T-helper 2 cell treated with Interferon-gamma antibody and Interleukin-4, amounts not matched to agents 5 μg/mL and 100 μg/mL, for 36 hours (primary cell): ENCODE data around the gene KRT79.

Experiments
- DNase-seq: peaks from one replicate; pipeline ENCODE4 v3.0.0; 2021; ENCODE audit warnings: low spot score
- H3K27ac Mint-ChIP-seq: one replicate; pipeline ENCODE4 v1.8.0; 2021; ENCODE audit warnings: mild to moderate bottlenecking, mixed read lengths
- H3K27me3 Mint-ChIP-seq: one replicate; pipeline ENCODE4 v1.8.0; 2021; ENCODE audit warnings: low read depth, mixed read lengths
- H3K36me3 Mint-ChIP-seq: one replicate; pipeline ENCODE4 v1.8.0; 2021; ENCODE audit warnings: low read depth, mixed read lengths
- H3K4me1 Mint-ChIP-seq: one replicate; pipeline ENCODE4 v1.8.0; 2021; ENCODE audit warnings: low read depth, mixed read lengths
- H3K4me3 Mint-ChIP-seq: one replicate; pipeline ENCODE4 v1.8.0; 2022; ENCODE audit warnings: mild to moderate bottlenecking, moderate library complexity, mixed read lengths
- H3K9me3 Mint-ChIP-seq: one replicate; pipeline ENCODE4 v1.8.0; 2021; ENCODE audit warnings: mixed read lengths

The KRT79 gene

GRCh38 chr12:52794479-52795331 is 39.4 kb downstream of the KRT79 start:
- Mint-ChIP-seq H3K9me3 (no peaks in the 10 kb centered on the region), H3K4me3 (no peak overlapping the region), H3K4me1 (peaks cover 18% of the 10 kb centered on the region), H3K36me3 (no peaks in the 10 kb centered on the region), H3K27ac (no peak overlapping the region), H3K27me3 (peaks cover 19% of the 10 kb centered on the region)
- DNase-seq, result no peak

GRCh38 chr12:52792185-52793029 is 41.7 kb downstream of the KRT79 start:
- H3K27me3 Mint-ChIP-seq, result peaks cover 29% of the 10 kb centered on the region
- DNase-seq, result no peak
- H3K4me1 Mint-ChIP-seq, result peaks cover 18% of the 10 kb centered on the region
- H3K27ac Mint-ChIP-seq, result no peak overlapping the region
- no peak overlapping the region for H3K4me3 Mint-ChIP-seq
- no peaks in the 10 kb centered on the region for H3K9me3 Mint-ChIP-seq
- no peaks in the 10 kb centered on the region for H3K36me3 Mint-ChIP-seq

- H3K27me3 Mint-ChIP-seq, result peaks cover 31% of the 10 kb centered on the region
Observed at GRCh38 chr12:52791271-52792184, 42.6 kb downstream of the KRT79 start.

GRCh38 chr12:52790427-52791270 is 43.5 kb downstream of the KRT79 start:
- Mint-ChIP-seq H3K9me3 (no peaks in the 10 kb centered on the region), H3K36me3 (no peaks in the 10 kb centered on the region), H3K4me1 (peaks cover 18% of the 10 kb centered on the region), H3K4me3 (no peak overlapping the region), H3K27me3 (peaks cover 32% of the 10 kb centered on the region), H3K27ac (no peak overlapping the region)
- no peak for DNase-seq

More at GRCh38 chr12:52791271-52792184, 42.6 kb downstream of the KRT79 start:
- H3K4me1 Mint-ChIP-seq, result peaks cover 18% of the 10 kb centered on the region
- no peak for DNase-seq
- H3K4me3 Mint-ChIP-seq, result no peak overlapping the region
- H3K27ac Mint-ChIP-seq, result no peak overlapping the region
- H3K9me3 Mint-ChIP-seq, result no peaks in the 10 kb centered on the region
- H3K36me3 Mint-ChIP-seq, result no peaks in the 10 kb centered on the region

DNA sequence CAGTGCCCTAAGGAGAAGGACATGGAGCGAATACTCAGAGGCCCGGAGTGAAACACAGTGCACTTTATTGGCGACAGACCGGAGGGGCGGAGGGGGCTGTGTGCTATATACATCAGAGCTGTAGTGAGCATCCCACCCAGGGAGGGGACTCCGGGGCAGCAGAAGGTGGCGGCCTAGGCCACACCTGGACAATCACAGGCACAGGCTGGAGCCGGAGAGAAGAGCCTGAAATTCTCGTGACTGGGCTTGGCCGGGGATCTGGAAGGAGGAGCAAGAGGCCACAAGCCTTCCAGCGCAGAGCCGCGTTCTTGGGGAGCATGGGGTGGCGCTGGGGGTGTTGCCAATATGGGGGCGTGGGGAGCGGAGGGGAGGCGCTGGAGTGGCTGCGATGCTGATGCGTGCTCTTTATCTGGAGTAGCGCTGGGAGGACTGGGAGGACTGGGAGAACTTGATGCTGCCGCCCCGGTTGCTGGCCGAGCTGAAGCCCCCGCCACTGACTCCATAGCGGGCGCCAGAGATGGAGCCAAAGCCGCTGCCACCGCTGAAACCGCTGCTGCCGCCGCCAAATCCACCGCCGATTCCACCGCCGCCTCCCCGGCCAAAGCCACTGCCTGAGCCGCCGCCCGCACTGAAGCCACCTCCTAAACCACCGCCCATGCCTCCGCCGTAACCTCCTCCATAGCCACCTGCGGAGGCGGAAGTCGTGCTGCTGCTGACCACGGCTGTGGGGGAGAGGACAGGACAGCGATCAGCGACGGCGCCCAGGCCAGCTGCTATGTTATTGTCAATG is 44.3 kb downstream of the KRT79 start:
- Mint-ChIP-seq H3K4me1 (peaks cover 18% of the 10 kb centered on the region), H3K27me3 (peaks cover 37% of the 10 kb centered on the region), H3K36me3 (no peaks in the 10 kb centered on the region), H3K4me3 (no peak overlapping the region), H3K9me3 (no peaks in the 10 kb centered on the region), H3K27ac (no peak overlapping the region)
- DNase-seq, result no peak

DNA sequence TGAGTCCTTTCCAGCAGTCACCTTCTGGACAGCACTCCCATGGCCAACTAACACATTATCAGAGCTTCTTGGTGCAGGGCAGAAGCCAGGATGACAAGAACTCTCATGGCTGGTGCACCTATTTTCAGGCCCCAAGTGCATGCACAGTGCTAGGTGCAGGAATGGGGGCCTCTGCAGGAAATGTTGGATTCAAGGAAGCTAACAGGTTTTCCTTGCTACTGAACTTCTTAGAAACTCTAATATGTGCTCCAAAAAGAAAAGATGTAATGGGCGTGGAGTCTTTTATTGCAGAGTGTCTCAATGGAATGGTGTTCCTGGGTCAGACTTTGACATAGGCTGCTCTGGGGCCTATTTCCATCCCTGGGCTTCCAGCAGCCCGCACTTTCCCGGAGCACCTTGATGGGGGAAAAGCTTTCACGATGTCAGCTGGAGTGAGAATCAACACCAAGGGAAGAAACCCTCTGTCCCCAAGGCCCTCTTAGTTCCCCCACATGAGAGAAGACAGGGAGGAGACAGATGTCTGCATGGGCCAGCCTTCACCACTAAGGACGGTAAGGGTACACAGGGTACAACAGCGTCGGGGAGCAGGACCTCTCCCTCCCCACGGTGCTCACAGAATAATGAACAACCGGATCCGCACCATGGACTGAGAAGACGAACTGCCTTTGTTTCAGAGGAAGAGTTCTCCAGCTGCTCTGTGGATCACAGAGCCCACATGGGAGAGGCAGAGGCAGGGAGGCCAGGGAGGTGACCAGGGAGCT is 45.1 kb downstream of the KRT79 start:
- H3K36me3 Mint-ChIP-seq, result no peaks in the 10 kb centered on the region
- DNase-seq, result no peak
- no peak overlapping the region for H3K27ac Mint-ChIP-seq
- peaks cover 10% of the 10 kb centered on the region for H3K4me1 Mint-ChIP-seq
- no peaks in the 10 kb centered on the region for H3K9me3 Mint-ChIP-seq
- no peak overlapping the region for H3K4me3 Mint-ChIP-seq
- H3K27me3 Mint-ChIP-seq, result peaks cover 37% of the 10 kb centered on the region

DNA sequence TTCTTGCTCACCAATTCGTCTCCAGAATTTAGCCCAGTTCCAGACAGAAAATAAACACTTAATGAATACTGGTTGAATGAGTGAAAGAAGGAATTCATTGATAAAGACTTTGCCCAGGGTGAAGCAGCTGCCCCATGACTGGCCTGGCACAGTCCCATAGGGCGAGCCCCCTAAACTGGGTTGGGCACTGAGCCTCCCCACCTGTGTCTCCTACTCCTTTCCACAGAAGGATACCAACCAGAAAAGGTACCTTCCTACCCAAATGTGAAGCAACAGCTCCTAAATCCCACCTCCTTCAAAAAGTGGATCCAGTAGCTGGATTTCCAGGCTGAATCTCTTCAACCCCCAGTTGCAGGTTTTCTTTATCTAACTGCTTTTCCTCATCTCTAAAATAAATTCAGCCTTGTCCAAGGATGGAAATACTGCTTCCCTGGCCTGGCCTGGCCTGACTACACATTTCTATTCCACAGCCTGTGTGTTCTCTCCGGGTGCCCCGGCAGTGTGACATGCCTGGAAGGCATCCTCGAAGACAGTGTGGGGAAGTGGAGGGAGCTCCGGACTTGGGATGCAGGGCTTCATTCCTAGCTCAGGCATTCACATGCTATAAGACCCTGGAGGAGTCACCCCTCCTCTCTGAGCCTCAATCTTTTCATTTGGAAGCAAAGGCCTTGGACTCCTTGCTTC is 45.8 kb downstream of the KRT79 start:
- Mint-ChIP-seq H3K27me3 (peaks cover 37% of the 10 kb centered on the region), H3K9me3 (no peaks in the 10 kb centered on the region), H3K27ac (no peak overlapping the region), H3K36me3 (no peaks in the 10 kb centered on the region), H3K4me1 (peaks cover 7% of the 10 kb centered on the region), H3K4me3 (no peak overlapping the region)
- DNase-seq, result no peak

GRCh38 chr12:52787324-52788191 is 46.6 kb downstream of the KRT79 start:
- H3K9me3 Mint-ChIP-seq, result no peaks in the 10 kb centered on the region
- H3K27ac Mint-ChIP-seq, result no peak overlapping the region
- no peak overlapping the region for H3K4me3 Mint-ChIP-seq
- H3K4me1 Mint-ChIP-seq, result peaks cover 2% of the 10 kb centered on the region
- no peaks in the 10 kb centered on the region for H3K36me3 Mint-ChIP-seq
- H3K27me3 Mint-ChIP-seq, result peaks cover 37% of the 10 kb centered on the region
- DNase-seq, result no peak

DNA sequence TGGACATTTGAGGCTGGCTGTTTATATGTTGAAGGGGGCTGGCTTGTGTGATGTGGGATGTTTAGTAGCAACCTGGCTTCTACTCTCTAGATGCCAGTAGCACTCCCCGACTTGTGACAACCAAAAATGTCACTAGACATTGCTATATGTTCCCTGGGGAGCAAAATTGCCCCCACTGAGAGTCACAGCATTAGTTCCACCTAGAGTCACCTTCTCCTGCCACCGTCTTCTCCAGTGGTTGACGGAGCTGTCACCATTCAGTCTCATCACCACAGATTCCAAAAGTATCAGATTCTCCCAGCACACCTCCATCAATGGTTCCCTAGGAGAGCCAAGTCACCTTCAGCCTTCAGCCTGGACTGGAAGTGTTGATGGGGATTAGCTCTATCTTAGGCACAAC is 49.2 kb downstream of the KRT79 start:
- H3K9me3 Mint-ChIP-seq, result no peaks in the 10 kb centered on the region

GRCh38 chr12:52783563-52784316 is 50.4 kb downstream of the KRT79 start:
- Mint-ChIP-seq H3K4me3 (no peak overlapping the region), H3K36me3 (no peaks in the 10 kb centered on the region), H3K4me1 (no peaks in the 10 kb centered on the region), H3K27ac (no peak overlapping the region), H3K9me3 (no peaks in the 10 kb centered on the region), H3K27me3 (peaks cover 25% of the 10 kb centered on the region)
- no peak for DNase-seq

More for the DNA sequence above, 49.2 kb downstream of the KRT79 start:
- Mint-ChIP-seq H3K27ac (no peak overlapping the region), H3K4me1 (no peaks in the 10 kb centered on the region), H3K36me3 (no peaks in the 10 kb centered on the region), H3K4me3 (no peak overlapping the region), H3K27me3 (peaks cover 35% of the 10 kb centered on the region)
- no peak for DNase-seq
